ENCODE data around the gene DYNC2H1.

GRCh38 chr11:103441021-103441420 lies 331.8 kb downstream of the DYNC2H1 start:
- TF ChIP-seq POLR2A (IDR thresholded peaks at IDR 0.05): no peak
- no peak for TF ChIP-seq CTCF (IDR thresholded peaks at IDR 0.05)

All from adrenal gland (tissue), 5 donors.